ENCODE results near the gene RNASE13. TPM values are rescaled to one million over a fixed set of nuclear protein-coding genes. Genes with fewer than 3 reads are reported as not detected.
A peak's percentile ranks its signal among the peaks of the same experiment; 100 is the strongest.

The RNASE13 gene
- total RNA-seq, 4 donors from 2014 or later = not detected

DNA sequence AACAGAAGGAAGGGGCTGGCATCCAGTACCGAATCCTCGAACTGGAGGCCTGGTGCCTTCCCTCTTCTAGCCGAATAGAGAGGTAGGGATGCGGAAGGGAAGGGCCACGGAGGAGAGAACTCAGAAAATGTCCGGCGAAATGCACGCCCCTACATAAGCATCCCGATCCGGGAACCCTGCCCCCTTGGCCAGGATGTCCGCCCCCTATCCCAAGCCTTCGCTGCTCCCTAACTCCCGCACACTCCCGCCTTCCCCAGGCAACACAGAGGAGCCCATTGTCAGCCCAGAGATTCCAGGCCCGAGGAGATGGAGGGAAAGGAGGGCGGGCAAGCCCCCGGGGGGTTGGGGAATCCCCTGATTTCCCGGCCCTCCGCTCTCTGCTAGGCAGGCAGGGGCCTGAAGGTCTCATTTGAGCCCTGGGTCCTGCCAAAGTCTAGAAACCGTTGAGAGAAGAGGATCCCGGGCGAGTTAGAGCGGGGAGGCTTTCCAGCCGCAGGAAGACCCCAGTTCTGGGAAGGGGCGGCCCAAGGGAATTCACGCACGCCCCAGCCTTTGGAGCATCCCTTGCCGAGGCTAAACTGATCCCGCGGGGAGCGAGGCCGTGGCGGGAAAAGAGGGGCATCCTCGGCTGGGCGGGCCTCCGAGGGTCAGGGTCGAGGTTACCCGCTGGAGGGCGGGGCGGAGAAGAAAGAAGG, 34.9 kb upstream of the RNASE13 start:
- DNase-seq = no peak
- intact Hi-C loops (cut with DNase I; ENCODE audit: low total_unique reads) = loop anchor here (2.0 kb wide), 1 partner anchor 23 kb away; no protein-coding TSS in a partner anchor
- 0 to 2% methylated on average over 1 to 39 of the region's 40 CpGs for WGBS, 2 donors (ENCODE audit: low coverage in 1 of 2)
- Histone ChIP-seq H3K27me3 (no peaks in the 10 kb centered on the region), H3K4me1 (peaks cover 20 to 44% (median 28%) of the 10 kb centered on the region in 4 donors), H3K4me3 (peak overlapping the region; percentile 50 to 90 (median 70)), H3K27ac (peak overlapping the region; percentile 92 to 96 (median 92)), H3K9me3 (no peaks in the 10 kb centered on the region), H3K36me3 (no peaks in the 10 kb centered on the region)
- in situ Hi-C loops (cut with MboI; ENCODE audit: low pct_ligation_motif_present in 1 of 4, low pct_unique_long_range_greater_than_20kb in 1 of 4, low sequenced_read_pairs in 3 of 4) = no loop called here
- TF ChIP-seq POLR2AphosphoS5 (IDR thresholded peaks at IDR 0.05) (no peak), POLR2A (IDR thresholded peaks at IDR 0.05) (no peak), EP300 (IDR thresholded peaks at IDR 0.05; ENCODE audit: low read depth) (no peak)
- TF ChIP-seq, protein P1, sequence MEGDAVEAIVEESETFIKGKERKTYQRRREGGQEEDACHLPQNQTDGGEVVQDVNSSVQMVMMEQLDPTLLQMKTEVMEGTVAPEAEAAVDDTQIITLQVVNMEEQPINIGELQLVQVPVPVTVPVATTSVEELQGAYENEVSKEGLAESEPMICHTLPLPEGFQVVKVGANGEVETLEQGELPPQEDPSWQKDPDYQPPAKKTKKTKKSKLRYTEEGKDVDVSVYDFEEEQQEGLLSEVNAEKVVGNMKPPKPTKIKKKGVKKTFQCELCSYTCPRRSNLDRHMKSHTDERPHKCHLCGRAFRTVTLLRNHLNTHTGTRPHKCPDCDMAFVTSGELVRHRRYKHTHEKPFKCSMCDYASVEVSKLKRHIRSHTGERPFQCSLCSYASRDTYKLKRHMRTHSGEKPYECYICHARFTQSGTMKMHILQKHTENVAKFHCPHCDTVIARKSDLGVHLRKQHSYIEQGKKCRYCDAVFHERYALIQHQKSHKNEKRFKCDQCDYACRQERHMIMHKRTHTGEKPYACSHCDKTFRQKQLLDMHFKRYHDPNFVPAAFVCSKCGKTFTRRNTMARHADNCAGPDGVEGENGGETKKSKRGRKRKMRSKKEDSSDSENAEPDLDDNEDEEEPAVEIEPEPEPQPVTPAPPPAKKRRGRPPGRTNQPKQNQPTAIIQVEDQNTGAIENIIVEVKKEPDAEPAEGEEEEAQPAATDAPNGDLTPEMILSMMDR (IDR thresholded peaks at IDR 0.05) = peak in 2 of 5 experiments; percentile 4 to 13

DNA sequence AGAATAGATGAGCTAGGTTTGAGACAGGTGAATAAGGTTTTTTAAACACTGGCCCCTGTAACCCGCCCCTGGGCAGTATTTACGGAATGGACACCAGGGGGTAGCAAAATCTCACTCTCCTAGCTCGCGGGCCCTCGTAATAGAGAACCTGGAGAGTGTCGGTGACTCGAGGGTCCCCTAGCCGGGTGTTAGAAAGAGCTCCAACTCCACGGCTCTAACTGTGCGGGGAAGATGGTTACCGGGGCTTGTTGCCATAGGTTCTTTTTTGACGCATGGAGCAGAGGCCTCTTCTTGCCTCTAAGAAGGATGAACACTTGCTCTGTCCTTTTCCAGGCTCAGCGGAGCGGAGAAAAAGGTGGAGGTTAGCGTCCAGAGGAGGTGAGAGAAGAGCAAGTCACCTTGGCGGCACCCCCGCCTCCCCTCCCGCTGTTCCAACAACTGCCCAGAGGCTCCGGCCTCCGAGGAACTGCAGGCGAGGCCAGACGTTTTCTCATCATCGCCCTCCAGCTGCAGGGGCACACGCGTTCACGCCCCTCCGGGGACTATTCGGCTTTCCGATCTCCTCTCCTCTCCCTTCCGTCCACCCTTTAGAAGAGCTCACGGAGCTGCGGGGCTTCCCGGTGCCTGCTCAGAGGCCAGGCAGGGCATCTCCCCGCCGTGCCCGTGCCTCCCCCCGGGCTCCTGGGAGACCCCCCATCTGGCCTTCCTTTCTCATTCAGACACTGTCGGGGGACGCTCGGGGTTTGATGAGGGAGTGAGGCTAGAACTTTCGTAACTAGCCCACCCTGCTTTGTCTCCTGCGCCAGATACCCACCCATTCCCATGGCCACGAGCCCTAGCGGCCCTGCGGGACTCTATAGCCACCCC, 34.1 kb upstream of the RNASE13 start:
- TF ChIP-seq EP300 (IDR thresholded peaks at IDR 0.05; ENCODE audit: low read depth) = no peak
- TF ChIP-seq POLR2AphosphoS5 (IDR thresholded peaks at IDR 0.05) = no peak
- TF ChIP-seq, protein P1 (IDR thresholded peaks at IDR 0.05) = peak; percentile 58 to 80 (median 65)
- no peak for TF ChIP-seq POLR2A (IDR thresholded peaks at IDR 0.05)
- intact Hi-C loops (cut with DNase I; ENCODE audit: low total_unique reads) = loop anchor here (1.0 to 2.0 kb wide), 2 partner anchors 21 to 24 kb away; no protein-coding TSS in a partner anchor
- in situ Hi-C loops (cut with MboI; ENCODE audit: low pct_ligation_motif_present in 1 of 4, low pct_unique_long_range_greater_than_20kb in 1 of 4, low sequenced_read_pairs in 3 of 4) = no loop called here
- H3K4me3 ChIP-seq = peak overlapping the region; percentile 16 to 90 (median 70)
- H3K9me3 ChIP-seq = no peaks in the 10 kb centered on the region
- no peaks in the 10 kb centered on the region for H3K36me3 ChIP-seq
- DNase-seq = peak; percentile 71
- H3K27me3 ChIP-seq = no peaks in the 10 kb centered on the region
- 2 to 14% methylated on average over 10 to 45 of the region's 45 CpGs for WGBS, 2 donors (ENCODE audit: low coverage in 1 of 2)
- H3K4me1 ChIP-seq = peaks cover 20 to 44% (median 28%) of the 10 kb centered on the region in 4 donors
- peak overlapping the region; percentile 92 to 96 (median 92) for H3K27ac ChIP-seq

DNA sequence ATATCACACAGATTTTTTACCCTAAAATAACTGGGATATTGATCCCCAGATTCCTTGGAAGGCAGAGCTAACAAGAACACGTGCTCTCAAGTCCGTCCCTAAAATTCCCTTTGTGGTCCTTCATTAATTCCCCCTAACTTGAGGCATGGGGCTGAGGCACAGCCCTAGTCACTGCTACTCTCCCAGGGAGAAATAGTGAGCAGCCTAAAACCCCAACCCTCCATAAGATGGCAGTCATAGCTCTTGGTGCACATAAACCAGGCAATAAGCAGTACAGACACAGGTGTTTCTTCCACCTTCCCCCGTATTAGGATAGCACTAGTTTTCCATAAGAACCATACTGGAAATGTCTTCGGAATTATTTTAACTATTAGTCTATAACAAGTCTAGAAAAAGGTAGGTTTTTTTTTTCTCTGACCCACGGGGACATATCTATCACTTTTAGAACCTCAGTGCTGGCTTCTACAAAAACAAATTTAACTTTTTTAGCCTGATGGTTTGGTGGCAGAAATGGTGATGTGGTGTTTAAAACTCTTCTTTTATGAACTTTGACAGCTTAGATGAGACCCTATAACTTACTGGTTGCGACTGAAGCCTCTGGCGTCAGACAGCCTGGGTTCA, 32.4 kb upstream of the RNASE13 start:
- Histone ChIP-seq H3K27me3 (no peaks in the 10 kb centered on the region), H3K27ac (peak overlapping the region in 1 of 4 donors; percentile 17), H3K4me3 (no peak overlapping the region), H3K4me1 (peaks cover 8 to 42% (median 31%) of the 10 kb centered on the region in 4 donors), H3K36me3 (no peaks in the 10 kb centered on the region), H3K9me3 (no peaks in the 10 kb centered on the region)
- intact Hi-C loops (cut with DNase I; ENCODE audit: low total_unique reads) (no loop called here), in situ Hi-C loops (cut with MboI; ENCODE audit: low pct_ligation_motif_present in 1 of 4, low pct_unique_long_range_greater_than_20kb in 1 of 4, low sequenced_read_pairs in 3 of 4) (no loop called here)
- no peak for TF ChIP-seq POLR2AphosphoS5 (IDR thresholded peaks at IDR 0.05)
- TF ChIP-seq, protein P1 (IDR thresholded peaks at IDR 0.05) = peak in 1 of 5 experiments; percentile 17
- 53 to 59% methylated on average over 5 to 7 of the region's 7 CpGs for WGBS, 2 donors (ENCODE audit: low coverage in 1 of 2)
- no peak for DNase-seq

DNA sequence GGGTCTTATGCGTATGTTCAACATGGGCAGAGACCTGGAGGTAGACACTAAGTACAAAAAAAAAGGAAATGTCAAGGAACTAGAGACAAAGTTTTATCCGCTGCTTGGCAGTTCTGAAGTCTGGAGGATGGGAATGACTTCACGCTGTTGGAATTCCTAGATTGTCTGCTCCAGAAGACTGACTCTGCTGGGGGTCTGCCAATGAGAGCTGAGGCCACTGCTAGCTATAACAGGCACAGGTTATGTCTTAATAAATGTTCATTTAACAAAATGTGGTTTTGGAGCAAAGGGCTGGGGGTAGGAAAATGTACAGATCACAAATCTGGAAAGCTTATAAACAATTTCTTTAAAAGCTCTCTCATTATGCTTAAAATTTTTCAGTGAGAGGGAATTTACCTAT, 28.9 kb upstream of the RNASE13 start:
- Histone ChIP-seq H3K36me3 (no peaks in the 10 kb centered on the region), H3K4me1 (peaks cover 0 to 26% (median 15%) of the 10 kb centered on the region in 4 donors), H3K27ac (peak overlapping the region in 2 of 4 donors; percentile 79 to 83), H3K4me3 (no peak overlapping the region), H3K27me3 (no peaks in the 10 kb centered on the region), H3K9me3 (no peaks in the 10 kb centered on the region)
- no peak for TF ChIP-seq EP300 (IDR thresholded peaks at IDR 0.05; ENCODE audit: low read depth)
- intact Hi-C loops (cut with DNase I; ENCODE audit: low total_unique reads) (no loop called here), in situ Hi-C loops (cut with MboI; ENCODE audit: low pct_ligation_motif_present in 1 of 4, low pct_unique_long_range_greater_than_20kb in 1 of 4, low sequenced_read_pairs in 3 of 4) (no loop called here)
- peak; percentile 4 for DNase-seq
- 63 to 100% methylated on average over 1 to 3 of the region's 3 CpGs for WGBS, 2 donors (ENCODE audit: low coverage in 1 of 2)
